ENCODE measurements around the gene C1QTNF3.
A peak's percentile ranks its signal among the peaks of the same experiment; 100 is the strongest.

Gene C1QTNF3

DNA sequence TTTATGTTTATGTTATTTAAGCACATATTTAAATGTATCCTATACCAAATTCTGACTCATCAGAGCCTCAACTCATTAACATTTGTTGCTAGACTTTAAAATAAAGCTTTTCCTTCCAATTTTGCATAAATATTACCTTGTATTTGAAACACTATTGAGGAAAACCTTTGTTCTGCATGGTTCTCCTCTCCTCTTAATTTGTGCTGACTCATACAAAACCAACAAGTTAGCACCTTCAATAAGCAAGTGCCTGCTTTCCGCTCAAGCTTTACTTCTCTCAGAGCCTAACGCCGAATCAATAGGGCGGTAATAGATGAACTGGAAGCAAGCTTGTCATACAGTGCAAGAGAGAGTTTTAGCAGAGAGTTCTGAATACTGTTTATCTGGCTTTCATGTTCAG lies 43.0 kb downstream of the C1QTNF3 start:
- no peak for DNase-seq

DNA sequence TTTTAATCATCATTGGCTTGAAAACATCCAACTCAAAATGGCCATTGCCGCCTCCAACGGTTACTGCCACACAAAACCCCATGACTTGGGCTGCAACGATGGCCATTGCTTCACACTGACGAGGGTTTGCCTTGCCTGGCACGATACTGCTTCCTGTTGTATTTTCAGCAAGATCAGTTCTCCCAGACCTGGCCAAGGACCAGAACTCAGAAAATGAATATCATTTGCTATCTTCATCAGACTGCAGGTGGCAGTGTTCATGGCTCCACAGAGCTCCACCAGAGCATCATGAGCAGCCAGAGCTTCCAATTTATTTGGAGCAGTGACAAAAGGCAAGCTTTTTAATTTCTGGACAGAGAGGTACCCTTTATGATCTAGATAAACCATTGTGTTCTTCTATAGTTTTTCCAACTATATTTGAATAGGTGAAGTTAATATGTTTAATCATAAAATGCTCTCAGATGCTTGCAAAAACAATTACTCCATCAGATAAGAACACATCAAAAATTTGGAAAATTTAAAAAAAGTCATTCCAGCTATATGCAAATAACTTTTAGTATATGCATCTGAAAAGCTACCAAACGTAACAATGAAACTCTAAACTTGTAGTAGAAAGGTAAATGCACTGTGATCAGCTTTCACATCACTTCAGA lies 45.6 kb downstream of the C1QTNF3 start:
- DNase-seq, result peak in 41 of 56 donors; percentile 3 to 62 (median 31)

DNA sequence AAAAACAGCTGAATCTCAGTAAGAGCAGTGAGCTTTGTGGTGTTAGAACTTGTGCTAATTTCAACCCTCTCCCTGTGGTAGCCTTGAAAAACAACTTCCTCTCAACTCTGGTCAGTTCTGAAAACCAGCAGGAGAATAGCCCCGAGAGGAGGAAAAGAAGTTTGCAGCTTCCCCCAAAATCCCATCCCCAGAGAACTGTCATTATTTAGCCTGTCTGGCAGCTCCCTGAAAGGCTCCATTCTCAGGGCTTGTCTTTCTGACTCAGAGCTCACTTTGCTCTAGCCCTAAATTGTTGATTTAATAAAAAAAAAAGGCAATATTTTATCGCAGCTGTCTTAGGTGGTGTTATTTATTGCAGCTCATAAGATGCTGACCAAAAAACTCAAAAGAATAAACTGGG lies 47.1 kb downstream of the C1QTNF3 start:
- DNase-seq, result no peak

DNA sequence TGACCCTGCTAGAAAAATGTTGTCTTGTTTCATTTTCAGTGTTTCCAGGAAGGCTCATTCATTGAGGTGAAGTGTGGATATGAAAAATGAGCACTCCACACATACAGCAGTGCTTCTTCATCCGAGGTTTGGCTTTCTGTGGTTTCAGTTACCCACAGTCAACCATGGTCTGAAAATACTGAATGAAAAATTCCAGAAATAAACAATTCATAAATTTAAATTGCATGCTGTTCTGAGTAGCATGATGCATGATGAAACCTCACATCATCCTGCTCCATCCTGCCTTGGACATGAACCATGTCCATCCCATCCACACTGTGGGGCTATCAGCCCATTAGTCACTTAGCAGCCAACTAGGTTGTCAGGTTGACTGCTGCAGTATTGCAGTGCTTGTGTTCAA lies 48.2 kb downstream of the C1QTNF3 start:
- no peak for DNase-seq

DNA sequence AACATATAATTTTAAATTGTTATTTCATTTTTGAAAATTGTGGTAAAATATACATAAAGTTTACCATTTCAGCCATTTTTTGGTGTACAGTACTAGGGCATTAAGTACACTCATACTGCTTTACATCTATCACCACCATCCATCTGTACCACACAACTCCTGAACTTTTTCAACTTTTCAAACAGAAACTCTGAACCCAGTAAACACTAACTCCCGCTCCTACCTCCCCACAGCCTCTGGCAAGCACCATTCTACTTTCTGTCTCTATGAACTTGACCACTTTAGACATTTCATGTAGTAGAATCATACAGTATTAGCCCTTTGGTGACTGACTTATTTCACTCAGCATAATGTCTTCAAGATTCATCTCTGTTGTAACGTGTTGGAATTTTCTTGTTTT lies 50.1 kb downstream of the C1QTNF3 start:
- DNase-seq, result no peak

DNA sequence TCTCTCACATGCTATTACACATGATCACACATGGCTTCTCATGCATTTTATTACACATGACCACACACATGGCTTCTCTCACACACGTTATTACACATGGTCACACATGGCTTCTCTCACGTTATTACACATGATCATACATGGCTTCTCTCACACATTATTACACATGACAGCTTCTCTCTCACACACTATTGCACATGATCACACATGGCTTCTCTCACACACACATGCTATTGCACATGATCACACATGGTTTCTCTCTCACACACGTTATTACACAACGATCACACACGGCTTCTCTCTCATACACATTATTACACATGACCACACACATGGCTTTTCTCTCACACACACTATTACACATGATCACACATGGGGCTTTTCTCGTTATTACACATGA lies 57.6 kb downstream of the C1QTNF3 start:
- DNase-seq, result no peak

DNA sequence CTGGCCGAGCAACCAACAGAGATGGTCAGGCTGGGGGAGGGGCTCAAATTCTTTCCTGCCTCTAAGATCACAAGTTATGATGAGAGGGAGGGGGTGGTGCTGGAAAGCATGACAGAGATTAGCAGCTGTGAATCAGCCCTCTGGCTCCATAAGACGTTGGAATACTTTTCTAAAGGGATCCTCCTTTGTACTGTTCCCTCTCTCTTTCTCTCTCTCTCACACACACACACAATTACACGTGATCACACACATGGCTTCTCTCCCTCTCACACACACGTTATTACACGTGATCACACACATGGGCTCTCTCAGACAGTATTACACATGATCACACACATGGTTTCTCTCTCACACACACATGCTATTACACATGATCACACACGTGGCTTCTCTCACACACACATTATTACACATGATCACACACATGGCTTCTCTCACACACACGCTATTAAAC lies 58.3 kb downstream of the C1QTNF3 start, which contains the start of gene SLC45A2:
Gene SLC45A2 (minus strand): TSS at position 23 of the 454 bp plus-strand sequence. CDS start 110 bp downstream, outside the sequence.
- no peak for DNase-seq

DNA sequence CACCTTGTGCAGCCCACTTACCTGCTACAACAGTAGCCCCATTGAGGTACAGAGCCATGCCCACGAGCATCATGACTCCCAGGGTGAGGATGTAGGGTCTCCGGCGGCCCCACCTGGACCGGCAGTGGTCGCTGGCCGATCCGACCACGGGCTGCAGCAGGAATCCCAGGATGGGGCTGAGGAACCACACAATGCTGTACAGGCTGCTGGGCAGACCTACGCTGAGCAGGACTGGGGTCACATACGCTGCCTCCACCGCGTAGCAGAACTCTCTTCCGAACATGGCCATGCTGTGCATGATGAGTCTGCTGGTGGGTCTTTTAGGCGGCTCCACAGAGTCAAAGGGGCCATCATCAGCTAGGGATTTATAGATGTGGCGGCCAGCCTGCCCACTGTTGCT lies 58.8 kb downstream of the C1QTNF3 start:
- no peak for DNase-seq

DNA sequence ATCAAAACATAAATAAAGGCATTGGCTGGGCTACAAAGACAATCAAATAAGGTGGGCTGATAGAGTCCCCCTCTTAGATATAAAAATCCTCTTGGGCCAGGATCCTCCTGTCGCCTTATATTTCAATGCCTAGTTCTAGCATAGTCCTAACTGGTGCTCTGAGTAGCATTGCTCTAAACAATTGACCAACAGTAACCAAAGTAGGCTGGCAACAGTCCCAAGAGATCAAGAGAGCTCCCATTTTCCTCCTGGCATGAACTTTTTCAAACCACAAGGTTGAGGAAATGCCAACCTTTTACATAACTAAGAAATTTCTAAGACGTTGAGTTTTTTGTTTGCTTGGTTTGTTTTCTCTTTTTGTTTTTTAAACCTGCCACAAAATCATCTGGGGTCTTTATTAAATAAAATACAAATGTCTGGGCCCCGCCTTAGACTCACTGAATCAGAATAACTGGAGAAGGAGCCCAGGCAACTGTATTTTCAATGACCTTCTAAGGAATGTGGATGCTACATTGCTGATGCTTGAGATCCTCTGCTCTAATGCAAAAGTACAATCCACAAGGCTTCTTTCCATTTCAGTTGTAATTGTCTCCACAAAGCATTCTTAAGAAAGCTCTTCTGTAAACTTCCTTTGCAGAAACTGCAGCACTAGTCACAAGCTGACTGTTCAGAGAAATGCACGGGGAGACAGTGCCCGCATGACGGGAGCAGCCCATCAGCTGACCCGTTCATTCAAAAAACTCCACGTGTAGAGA lies 61.4 kb downstream of the C1QTNF3 start:
- no peak for DNase-seq

DNA sequence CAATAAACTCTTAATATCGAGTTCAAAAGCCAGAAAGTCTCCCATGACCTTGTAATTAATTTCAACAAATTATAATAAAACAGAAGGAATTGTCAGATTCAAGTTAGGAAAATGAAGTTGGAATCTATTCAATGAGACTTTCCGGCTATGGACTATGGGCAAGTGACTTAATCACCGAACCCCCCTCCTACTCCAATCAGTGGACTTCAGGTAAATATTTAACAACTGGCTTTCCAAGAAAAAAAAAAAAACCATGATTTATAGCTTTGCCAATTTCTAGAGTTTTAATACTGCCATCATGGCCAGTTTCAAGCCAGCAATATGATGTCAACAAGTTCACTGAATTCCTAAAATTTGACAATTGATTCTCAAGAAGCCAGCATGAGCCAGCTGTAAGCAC lies 63.0 kb downstream of the C1QTNF3 start:
- no peak for DNase-seq

DNA sequence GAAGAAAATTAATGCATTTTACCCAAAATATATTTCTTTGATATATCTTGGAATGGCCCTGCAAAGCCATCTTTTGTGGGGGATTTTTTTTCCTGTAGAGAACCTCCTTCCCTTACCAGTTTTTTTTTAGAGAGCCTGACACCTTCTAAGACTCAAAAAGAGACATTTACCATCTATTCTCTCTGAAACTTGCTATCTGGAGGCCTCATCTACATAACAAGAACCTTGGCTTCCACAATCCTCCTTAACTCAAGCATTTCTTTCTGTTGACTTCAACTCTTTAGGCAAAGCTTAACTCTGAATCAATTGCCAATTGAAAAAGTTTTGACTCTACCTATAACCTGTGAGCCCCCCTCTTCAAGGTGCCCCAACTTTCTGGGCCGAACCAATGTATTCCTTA lies 64.7 kb downstream of the C1QTNF3 start:
- no peak for DNase-seq

DNA sequence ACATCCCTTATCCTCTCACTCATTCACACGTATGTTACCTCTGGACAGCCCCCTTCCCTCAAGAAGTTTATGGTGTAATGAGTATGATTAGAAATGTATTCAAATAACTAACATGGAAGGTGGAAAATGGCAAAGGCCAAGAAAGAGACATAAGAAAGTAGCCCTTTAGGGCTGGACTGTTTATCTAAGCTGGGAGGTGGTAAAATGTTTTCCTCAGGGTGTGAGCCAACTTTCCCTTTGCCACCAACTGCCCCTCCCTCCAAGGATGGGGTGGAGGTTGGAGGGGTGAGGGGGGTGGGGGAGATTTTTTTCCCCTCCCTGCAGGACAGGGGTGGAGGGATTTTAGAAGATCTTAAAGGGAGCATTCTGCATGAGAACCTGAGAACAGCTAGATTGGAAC lies 66.7 kb downstream of the C1QTNF3 start:
- DNase-seq, result no peak

DNA sequence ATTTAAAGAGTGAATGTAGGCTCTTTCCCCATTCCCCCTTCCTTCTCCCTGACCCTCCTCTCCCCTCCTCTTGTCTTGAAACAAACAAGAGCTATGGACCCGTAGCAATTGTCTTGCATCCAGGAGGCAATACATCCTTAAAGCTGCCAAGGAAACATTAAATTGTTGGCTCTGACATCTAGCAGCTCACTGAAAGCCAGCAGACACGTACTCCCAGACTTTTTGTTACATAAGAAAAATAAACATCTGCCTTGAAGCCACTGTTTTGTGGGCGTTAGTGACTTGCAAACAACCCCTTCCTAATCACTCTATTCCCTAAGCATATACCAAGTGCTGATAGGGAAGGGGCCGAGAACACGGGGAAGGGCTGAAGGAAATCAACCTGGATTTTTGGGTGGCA lies 67.2 kb downstream of the C1QTNF3 start:
- DNase-seq, result no peak

DNA sequence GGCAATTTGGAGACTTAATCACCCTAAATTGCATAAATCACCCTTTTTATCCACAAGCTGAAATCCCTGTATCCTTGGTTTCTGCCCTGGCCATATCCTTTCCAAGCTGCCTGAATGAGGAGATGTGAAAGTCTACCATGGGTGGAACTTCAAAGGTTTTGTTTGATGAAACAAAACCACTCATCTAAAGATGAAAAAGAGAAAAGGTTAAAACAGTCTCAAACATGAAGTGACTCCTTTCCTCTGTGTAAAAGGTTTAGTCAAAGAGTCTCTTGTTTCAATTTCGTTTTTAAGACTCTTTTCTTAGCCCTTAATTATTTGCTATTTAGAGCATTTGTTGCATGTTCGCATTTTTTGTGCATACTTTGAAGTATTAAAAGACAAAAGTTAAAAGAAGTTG lies 69.7 kb downstream of the C1QTNF3 start:
- no peak for DNase-seq

DNA sequence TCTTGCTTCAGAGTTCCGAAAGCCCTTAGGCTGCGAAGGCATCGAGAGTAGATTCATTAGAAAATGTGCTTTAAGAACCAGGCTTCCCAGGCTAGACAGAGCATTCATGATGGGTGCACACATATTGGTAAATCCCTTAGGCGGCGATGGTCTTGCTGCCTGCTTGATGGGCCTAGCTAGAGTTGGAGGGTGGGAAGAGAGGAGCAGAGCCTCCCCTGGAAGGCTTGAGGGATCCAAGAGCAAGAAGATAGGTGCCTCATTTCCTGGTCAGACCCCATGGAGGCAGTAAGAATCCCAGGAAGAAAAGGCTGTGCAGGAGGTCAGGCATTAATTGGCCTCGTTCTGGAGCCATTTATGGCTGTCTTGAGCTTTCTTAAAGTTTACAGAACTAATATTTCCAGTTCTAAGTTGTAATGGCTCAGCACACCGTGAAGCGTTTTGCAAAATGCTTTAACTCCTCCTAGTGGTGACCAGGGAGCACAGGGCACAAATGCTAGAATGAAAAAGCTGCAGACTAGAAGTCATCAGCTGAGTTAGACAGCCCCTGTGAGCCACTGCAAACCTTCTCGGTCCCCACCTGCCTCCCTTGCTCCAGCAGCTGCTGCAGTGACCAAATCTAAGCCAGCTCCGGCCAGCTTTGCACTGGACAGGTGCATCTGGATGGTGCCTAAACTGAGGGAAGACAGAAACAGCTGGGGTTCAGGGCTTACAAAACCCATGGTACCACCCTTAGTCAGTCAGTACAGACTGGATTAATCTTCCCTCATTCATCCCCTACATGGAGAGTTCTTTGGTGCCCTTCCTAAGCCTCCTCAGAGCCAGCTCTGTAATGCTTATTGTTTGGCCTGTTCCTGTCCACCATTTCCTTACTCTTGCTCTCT lies 73.2 kb downstream of the C1QTNF3 start:
- DNase-seq, result peak in 3 of 56 donors; percentile 5 to 10 (median 9)

DNA sequence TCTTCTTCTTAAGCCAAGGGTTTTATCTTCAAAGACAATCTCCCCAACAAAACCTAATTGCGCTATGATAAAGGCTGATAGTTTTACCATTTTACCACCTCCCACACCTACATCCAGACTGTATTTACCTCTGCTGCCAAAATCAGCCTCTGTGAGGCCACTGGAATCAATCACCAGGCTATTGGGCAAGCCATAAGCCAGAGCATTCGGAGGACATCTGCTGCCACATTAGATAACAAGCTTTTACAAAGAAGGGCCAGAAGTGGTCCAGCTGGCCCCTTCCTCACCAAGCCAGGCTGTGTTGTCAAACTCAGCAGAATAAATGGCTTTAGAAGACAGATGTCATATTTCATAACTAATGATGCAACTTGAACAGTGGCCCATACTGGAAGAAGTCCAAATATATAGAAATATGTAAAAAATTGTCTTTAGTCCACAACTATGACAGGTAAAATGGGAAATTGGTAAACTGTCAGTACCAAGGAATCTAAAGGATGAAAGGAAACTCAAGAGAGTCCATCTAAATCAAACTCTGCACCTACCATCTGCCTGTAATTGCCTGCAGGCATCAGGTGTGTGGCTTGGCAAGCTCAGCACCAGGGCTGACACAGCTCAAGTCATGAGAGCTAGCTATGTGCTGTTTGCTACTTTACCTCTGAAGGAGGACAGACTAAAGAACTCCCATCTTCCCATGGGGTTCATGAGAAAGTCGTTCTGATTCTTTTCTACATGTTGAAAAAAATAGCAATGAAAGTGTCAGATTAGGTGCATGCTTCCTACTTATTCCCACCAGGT lies 74.6 kb downstream of the C1QTNF3 start:
- no peak for DNase-seq
